ENCODE measurements around the gene EBI3. TPM values are rescaled to one million over a fixed set of nuclear protein-coding genes. Genes with fewer than 3 reads are reported as not detected.

EBI3 gene
- total RNA-seq, 6 experiments from 2014 or later = 0.73 to 4.1 (median 2.0) TPM

GRCh38 chr19:4197625-4198466 lies 31.5 kb upstream of the EBI3 start:
- peak in 1 of 4 donors; percentile 14 for ATAC-seq
- no peaks in the 10 kb centered on the region for H3K27me3 ChIP-seq
- WGBS (ENCODE audit: insufficient coverage, low coverage, low lambda C conversion rate, missing lambda C conversion rate) = 36% methylated on average over 23 of the region's 70 CpGs

DNA sequence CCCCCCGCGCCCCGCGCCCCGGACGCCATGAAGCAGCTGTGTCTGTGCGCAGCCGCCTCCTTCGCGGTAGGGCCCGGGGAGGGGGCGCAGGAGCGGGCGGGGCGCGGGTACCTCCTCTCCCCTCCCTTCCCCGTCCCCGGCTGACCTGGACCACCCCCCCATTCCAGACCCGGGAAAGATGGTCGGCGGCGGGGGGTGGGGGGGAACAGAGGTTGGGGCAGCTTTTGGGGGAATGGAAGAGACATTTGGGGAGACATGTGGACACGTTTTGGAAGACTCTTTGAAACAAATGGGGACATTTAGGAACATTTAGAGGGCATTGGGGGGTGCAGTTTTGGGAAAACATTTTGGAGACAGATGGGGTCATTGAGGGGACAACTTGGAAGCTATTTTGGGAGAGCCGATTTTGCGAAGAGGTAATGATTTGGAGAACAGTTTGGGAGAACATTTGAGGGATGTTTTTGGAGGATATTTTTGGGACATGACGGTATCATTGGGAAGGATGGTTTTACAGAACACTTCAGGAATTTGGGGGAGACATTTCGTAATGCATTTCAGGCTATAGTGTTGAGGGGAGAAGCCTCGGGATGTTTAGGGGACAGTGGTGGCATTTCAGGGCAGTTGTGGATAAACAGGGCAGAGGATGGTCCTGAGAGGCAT lies 30.7 kb upstream of the EBI3 start:
- Histone ChIP-seq H3K9me3 (no peaks in the 10 kb centered on the region), H3K4me3 (no peak overlapping the region), H3K27ac (no peak overlapping the region), H3K4me1 (no peaks in the 10 kb centered on the region), H3K27me3 (no peaks in the 10 kb centered on the region), H3K36me3 (no peaks in the 10 kb centered on the region)
- TF ChIP-seq CTCF (IDR thresholded peaks at IDR 0.05) = no peak
- TF ChIP-seq POLR2A (IDR thresholded peaks at IDR 0.05) = no peak
- WGBS (ENCODE audit: insufficient coverage, low coverage, low lambda C conversion rate, missing lambda C conversion rate) = 21% methylated on average over 13 of the region's 28 CpGs
- ATAC-seq (no peak), DNase-seq (no peak)
- intact Hi-C loops (cut with DNase I) = no loop called here

More at GRCh38 chr19:4197625-4198466, 31.5 kb upstream of the EBI3 start:
- Histone ChIP-seq H3K4me1 (no peaks in the 10 kb centered on the region), H3K9me3 (no peaks in the 10 kb centered on the region), H3K4me3 (no peak overlapping the region), H3K27ac (no peak overlapping the region), H3K36me3 (no peaks in the 10 kb centered on the region)
- TF ChIP-seq POLR2A (IDR thresholded peaks at IDR 0.05) (no peak), CTCF (IDR thresholded peaks at IDR 0.05) (no peak)
- intact Hi-C loops (cut with DNase I) = no loop called here
- no peak for DNase-seq

- no peaks in the 10 kb centered on the region for H3K27me3 ChIP-seq
- WGBS (ENCODE audit: insufficient coverage, low coverage, low lambda C conversion rate, missing lambda C conversion rate) = 64% methylated on average over 3 of the region's 33 CpGs
- intact Hi-C loops (cut with DNase I) = loop anchor here in 1 of 2 donors (10.0 kb wide), 1 partner anchor 195 kb away; the partner anchor contains the start of gene PIAS4
- H3K4me3 ChIP-seq = no peak overlapping the region
- peak in 1 of 4 donors; percentile 15 for ATAC-seq
- no peaks in the 10 kb centered on the region for H3K36me3 ChIP-seq
- no peaks in the 10 kb centered on the region for H3K9me3 ChIP-seq
- no peak overlapping the region for H3K27ac ChIP-seq
- TF ChIP-seq POLR2A (IDR thresholded peaks at IDR 0.05) (no peak), CTCF (IDR thresholded peaks at IDR 0.05) (no peak)
- DNase-seq = no peak
- H3K4me1 ChIP-seq = peaks cover 0 to 1% (median 0%) of the 10 kb centered on the region in 4 donors
Observed at GRCh38 chr19:4199699-4200293, 29.5 kb upstream of the EBI3 start.

- Histone ChIP-seq H3K27me3 (no peaks in the 10 kb centered on the region), H3K4me1 (peaks cover 0 to 4% (median 0%) of the 10 kb centered on the region in 4 donors), H3K27ac (no peak overlapping the region), H3K4me3 (no peak overlapping the region), H3K36me3 (no peaks in the 10 kb centered on the region), H3K9me3 (no peaks in the 10 kb centered on the region)
- TF ChIP-seq POLR2A (IDR thresholded peaks at IDR 0.05) = no peak
- no peak for TF ChIP-seq CTCF (IDR thresholded peaks at IDR 0.05)
- no peak for ATAC-seq
- 53% methylated on average over 2 of the region's 2 CpGs for WGBS (ENCODE audit: insufficient coverage, low coverage, low lambda C conversion rate, missing lambda C conversion rate)
- no peak for DNase-seq
- intact Hi-C loops (cut with DNase I) = loop anchor here in 1 of 2 donors (10.0 kb wide), 1 partner anchor 196 kb away; the partner anchor contains the start of gene PIAS4
Observed at GRCh38 chr19:4200940-4201542, 28.3 kb upstream of the EBI3 start.

Data from right lobe of liver (tissue), 6 donors.